Measurements from ENCODE around the gene IER5L.
A peak's percentile ranks its signal among the peaks of the same experiment; 100 is the strongest.

Gene IER5L

DNA sequence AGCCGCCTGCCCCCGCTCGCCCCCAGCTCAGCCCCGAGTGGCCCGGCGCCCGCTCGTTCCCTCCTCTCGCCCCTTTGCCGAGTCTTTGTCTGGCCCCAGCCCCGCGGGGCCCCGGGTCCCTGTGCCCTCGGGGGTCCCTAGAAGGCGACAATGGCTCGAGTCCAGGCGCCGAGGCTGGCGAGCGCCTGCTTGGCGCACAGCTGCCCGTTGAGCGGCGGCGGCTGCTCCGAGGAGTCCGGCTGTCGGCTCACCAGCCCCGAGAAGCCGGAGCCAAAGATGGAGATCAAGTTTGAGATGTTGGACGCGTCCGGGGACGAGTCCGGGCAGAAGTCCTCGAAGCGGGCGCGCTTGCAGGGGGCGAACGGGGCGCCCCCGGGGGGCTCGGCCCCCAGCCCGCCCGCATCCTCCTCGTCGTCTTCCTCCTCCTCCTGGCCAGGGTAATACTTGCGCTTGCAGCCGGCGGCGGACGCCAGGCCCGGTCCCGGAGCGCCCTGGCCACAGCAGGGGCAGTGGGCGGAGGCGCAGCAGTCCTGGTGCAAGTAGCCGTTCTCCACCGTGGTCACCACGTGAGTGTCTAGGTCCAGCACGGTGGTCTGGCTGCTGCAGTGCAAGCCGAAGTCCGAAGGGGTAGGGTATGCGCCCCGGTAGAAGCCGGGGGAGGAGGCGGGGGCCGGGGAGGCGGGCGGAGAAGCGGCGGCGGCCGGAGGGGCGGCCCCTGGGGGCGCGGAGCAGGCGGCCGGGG is 1.2 kb downstream of the IER5L start:
- CTCF ChIA-PET: interaction anchor here (0.7 to 6.7 kb wide), 5 partner anchors 37 to 561 kb away, joined by 3 to 54 read pairs (median 7); no protein-coding TSS in a partner anchor
- H3K4me1 ChIP-seq (ENCODE audit: control insufficient read depth, insufficient read depth, low read length): peaks cover 7% of the 10 kb centered on the region
- no peaks in the 10 kb centered on the region for H3K36me3 ChIP-seq (ENCODE audit: control insufficient read depth in 2 of 2, insufficient read depth in 1 of 2, low read length in 2 of 2)
- H3K27ac ChIP-seq (ENCODE audit: extremely low read depth, low read depth, low read length): no peak overlapping the region; the same call in 1 of the 2 replicates
- H3K4me3 ChIP-seq (ENCODE audit: low read depth, low read length): peak overlapping the region; percentile 64
- H3K9me3 ChIP-seq (ENCODE audit: control insufficient read depth, insufficient read depth, low read depth, low read length): no peaks in the 10 kb centered on the region
- POLR2A ChIA-PET: interaction anchor here (0.5 to 4.0 kb wide), 16 partner anchors 9 to 444 kb away, joined by 3 to 42 read pairs (median 7); partner anchors contain the start of gene C9orf50
- TF ChIP-seq, protein P1, sequence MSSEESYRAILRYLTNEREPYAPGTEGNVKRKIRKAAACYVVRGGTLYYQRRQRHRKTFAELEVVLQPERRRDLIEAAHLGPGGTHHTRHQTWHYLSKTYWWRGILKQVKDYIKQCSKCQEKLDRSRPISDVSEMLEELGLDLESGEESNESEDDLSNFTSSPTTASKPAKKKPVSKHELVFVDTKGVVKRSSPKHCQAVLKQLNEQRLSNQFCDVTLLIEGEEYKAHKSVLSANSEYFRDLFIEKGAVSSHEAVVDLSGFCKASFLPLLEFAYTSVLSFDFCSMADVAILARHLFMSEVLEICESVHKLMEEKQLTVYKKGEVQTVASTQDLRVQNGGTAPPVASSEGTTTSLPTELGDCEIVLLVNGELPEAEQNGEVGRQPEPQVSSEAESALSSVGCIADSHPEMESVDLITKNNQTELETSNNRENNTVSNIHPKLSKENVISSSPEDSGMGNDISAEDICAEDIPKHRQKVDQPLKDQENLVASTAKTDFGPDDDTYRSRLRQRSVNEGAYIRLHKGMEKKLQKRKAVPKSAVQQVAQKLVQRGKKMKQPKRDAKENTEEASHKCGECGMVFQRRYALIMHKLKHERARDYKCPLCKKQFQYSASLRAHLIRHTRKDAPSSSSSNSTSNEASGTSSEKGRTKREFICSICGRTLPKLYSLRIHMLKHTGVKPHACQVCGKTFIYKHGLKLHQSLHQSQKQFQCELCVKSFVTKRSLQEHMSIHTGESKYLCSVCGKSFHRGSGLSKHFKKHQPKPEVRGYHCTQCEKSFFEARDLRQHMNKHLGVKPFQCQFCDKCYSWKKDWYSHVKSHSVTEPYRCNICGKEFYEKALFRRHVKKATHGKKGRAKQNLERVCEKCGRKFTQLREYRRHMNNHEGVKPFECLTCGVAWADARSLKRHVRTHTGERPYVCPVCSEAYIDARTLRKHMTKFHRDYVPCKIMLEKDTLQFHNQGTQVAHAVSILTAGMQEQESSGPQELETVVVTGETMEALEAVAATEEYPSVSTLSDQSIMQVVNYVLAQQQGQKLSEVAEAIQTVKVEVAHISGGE (tag by site-specific recombination; conservative IDR thresholded peaks at IDR 0.05; ENCODE audit: low read depth): 0 out of 2 replicates have a peak, but pooled peaks have one; percentile 9
- no peak for TF ChIP-seq ZNF19 (tag by site-specific recombination; IDR thresholded peaks at IDR 0.05; ENCODE audit: low read depth)
- TF ChIP-seq, protein P2, sequence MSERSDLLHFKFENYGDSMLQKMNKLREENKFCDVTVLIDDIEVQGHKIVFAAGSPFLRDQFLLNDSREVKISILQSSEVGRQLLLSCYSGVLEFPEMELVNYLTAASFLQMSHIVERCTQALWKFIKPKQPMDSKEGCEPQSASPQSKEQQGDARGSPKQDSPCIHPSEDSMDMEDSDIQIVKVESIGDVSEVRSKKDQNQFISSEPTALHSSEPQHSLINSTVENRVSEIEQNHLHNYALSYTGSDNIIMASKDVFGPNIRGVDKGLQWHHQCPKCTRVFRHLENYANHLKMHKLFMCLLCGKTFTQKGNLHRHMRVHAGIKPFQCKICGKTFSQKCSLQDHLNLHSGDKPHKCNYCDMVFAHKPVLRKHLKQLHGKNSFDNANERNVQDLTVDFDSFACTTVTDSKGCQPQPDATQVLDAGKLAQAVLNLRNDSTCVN (tag by site-specific recombination; optimal IDR thresholded peaks at IDR 0.05): peak; percentile 77
- no peak for TF ChIP-seq ZNF416 (tag by site-specific recombination; IDR thresholded peaks at IDR 0.05)
- TF ChIP-seq, protein P3, sequence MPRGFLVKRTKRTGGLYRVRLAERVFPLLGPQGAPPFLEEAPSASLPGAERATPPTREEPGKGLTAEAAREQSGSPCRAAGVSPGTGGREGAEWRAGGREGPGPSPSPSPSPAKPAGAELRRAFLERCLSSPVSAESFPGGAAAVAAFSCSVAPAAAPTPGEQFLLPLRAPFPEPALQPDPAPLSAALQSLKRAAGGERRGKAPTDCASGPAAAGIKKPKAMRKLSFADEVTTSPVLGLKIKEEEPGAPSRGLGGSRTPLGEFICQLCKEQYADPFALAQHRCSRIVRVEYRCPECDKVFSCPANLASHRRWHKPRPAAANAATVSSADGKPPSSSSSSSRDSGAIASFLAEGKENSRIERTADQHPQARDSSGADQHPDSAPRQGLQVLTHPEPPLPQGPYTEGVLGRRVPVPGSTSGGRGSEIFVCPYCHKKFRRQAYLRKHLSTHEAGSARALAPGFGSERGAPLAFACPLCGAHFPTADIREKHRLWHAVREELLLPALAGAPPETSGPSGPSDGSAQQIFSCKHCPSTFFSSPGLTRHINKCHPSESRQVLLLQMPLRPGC (tag by site-specific recombination; IDR thresholded peaks at IDR 0.05): 0 out of 2 replicates have a peak, but pooled peaks have one; percentile 14
- no peak for TF ChIP-seq ZNF133 (tag by site-specific recombination; IDR thresholded peaks at IDR 0.05)
- TF ChIP-seq EGR2 (tag by site-specific recombination; IDR thresholded peaks at IDR 0.05; ENCODE audit: low read depth): peak; percentile 56
- TF ChIP-seq ZIC2 (tag by site-specific recombination; IDR thresholded peaks at IDR 0.05): peak; percentile 63
- TF ChIP-seq, protein P4, sequence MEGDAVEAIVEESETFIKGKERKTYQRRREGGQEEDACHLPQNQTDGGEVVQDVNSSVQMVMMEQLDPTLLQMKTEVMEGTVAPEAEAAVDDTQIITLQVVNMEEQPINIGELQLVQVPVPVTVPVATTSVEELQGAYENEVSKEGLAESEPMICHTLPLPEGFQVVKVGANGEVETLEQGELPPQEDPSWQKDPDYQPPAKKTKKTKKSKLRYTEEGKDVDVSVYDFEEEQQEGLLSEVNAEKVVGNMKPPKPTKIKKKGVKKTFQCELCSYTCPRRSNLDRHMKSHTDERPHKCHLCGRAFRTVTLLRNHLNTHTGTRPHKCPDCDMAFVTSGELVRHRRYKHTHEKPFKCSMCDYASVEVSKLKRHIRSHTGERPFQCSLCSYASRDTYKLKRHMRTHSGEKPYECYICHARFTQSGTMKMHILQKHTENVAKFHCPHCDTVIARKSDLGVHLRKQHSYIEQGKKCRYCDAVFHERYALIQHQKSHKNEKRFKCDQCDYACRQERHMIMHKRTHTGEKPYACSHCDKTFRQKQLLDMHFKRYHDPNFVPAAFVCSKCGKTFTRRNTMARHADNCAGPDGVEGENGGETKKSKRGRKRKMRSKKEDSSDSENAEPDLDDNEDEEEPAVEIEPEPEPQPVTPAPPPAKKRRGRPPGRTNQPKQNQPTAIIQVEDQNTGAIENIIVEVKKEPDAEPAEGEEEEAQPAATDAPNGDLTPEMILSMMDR (tag by site-specific recombination; IDR thresholded peaks at IDR 0.05): peak; percentile 46; the same call in 1 of the 2 replicates
- TF ChIP-seq, protein P5, sequence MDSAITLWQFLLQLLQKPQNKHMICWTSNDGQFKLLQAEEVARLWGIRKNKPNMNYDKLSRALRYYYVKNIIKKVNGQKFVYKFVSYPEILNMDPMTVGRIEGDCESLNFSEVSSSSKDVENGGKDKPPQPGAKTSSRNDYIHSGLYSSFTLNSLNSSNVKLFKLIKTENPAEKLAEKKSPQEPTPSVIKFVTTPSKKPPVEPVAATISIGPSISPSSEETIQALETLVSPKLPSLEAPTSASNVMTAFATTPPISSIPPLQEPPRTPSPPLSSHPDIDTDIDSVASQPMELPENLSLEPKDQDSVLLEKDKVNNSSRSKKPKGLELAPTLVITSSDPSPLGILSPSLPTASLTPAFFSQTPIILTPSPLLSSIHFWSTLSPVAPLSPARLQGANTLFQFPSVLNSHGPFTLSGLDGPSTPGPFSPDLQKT (IDR thresholded peaks at IDR 0.05; ENCODE audit: borderline replicate concordance, low read depth, low read length): no peak
- peak; percentile 80 for TF ChIP-seq ZFHX2 (tag by site-specific recombination; conservative IDR thresholded peaks at IDR 0.05)
- 0 out of 2 replicates have a peak, but pooled peaks have one; percentile 28 for TF ChIP-seq ZFP37 (tag by site-specific recombination; IDR thresholded peaks at IDR 0.05)
- no peak for TF ChIP-seq SALL2 (tag by site-specific recombination; IDR thresholded peaks at IDR 0.05; ENCODE audit: borderline replicate concordance)
- peak; percentile 56 for TF ChIP-seq GLIS1 (tag by site-specific recombination; IDR thresholded peaks at IDR 0.05)
- TF ChIP-seq, protein P6, sequence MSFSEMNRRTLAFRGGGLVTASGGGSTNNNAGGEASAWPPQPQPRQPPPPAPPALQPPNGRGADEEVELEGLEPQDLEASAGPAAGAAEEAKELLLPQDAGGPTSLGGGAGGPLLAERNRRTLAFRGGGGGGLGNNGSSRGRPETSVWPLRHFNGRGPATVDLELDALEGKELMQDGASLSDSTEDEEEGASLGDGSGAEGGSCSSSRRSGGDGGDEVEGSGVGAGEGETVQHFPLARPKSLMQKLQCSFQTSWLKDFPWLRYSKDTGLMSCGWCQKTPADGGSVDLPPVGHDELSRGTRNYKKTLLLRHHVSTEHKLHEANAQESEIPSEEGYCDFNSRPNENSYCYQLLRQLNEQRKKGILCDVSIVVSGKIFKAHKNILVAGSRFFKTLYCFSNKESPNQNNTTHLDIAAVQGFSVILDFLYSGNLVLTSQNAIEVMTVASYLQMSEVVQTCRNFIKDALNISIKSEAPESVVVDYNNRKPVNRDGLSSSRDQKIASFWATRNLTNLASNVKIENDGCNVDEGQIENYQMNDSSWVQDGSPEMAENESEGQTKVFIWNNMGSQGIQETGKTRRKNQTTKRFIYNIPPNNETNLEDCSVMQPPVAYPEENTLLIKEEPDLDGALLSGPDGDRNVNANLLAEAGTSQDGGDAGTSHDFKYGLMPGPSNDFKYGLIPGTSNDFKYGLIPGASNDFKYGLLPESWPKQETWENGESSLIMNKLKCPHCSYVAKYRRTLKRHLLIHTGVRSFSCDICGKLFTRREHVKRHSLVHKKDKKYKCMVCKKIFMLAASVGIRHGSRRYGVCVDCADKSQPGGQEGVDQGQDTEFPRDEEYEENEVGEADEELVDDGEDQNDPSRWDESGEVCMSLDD (tag by site-specific recombination; IDR thresholded peaks at IDR 0.05): peak; percentile 86
- TF ChIP-seq YY1 (tag by site-specific recombination; IDR thresholded peaks at IDR 0.05): 0 out of 2 replicates have a peak, but pooled peaks have one; percentile 19
- TF ChIP-seq ZBTB8A (tag by site-specific recombination; IDR thresholded peaks at IDR 0.05): peak; percentile 83
- TF ChIP-seq, protein P7, sequence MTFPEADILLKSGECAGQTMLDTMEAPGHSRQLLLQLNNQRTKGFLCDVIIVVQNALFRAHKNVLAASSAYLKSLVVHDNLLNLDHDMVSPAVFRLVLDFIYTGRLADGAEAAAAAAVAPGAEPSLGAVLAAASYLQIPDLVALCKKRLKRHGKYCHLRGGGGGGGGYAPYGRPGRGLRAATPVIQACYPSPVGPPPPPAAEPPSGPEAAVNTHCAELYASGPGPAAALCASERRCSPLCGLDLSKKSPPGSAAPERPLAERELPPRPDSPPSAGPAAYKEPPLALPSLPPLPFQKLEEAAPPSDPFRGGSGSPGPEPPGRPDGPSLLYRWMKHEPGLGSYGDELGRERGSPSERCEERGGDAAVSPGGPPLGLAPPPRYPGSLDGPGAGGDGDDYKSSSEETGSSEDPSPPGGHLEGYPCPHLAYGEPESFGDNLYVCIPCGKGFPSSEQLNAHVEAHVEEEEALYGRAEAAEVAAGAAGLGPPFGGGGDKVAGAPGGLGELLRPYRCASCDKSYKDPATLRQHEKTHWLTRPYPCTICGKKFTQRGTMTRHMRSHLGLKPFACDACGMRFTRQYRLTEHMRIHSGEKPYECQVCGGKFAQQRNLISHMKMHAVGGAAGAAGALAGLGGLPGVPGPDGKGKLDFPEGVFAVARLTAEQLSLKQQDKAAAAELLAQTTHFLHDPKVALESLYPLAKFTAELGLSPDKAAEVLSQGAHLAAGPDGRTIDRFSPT (tag by site-specific recombination; IDR thresholded peaks at IDR 0.05): peak; percentile 58
